Glutamatergic neuron (in vitro differentiated cells): Measurements from ENCODE around the gene DISP2. TPM values are rescaled to one million over a fixed set of nuclear protein-coding genes. Genes with fewer than 3 reads are reported as not detected.

Experiments used
- DNase-seq: peaks from one replicate; pipeline ENCODE4 v3.0.0; 2022
- H3K27ac Mint-ChIP-seq: one replicate; pipeline ENCODE4 v1.8.0; 2020; ENCODE audit warnings: mild to moderate bottlenecking, mixed read lengths, inconsistent platforms; ENCODE audit not compliant: unreplicated experiment
- H3K27me3 Mint-ChIP-seq: one replicate; pipeline ENCODE4 v1.8.0; 2020; ENCODE audit warnings: mild to moderate bottlenecking, moderate library complexity, mixed read lengths, inconsistent platforms; ENCODE audit not compliant: unreplicated experiment
- H3K36me3 Mint-ChIP-seq: one replicate; pipeline ENCODE4 v1.8.0; 2020; ENCODE audit warnings: mild to moderate bottlenecking, mixed read lengths, inconsistent platforms; ENCODE audit not compliant: unreplicated experiment
- H3K4me1 Mint-ChIP-seq: one replicate; pipeline ENCODE4 v1.8.0; 2020; ENCODE audit warnings: mild to moderate bottlenecking, low read depth, mixed read lengths, inconsistent platforms; ENCODE audit not compliant: unreplicated experiment
- H3K4me3 Mint-ChIP-seq: one replicate; pipeline ENCODE4 v1.8.0; 2020; ENCODE audit warnings: mild to moderate bottlenecking, mixed read lengths, inconsistent platforms; ENCODE audit not compliant: unreplicated experiment
- H3K9me3 Mint-ChIP-seq: one replicate; pipeline ENCODE4 v1.8.0; 2020; ENCODE audit warnings: mild to moderate bottlenecking, moderate library complexity, mixed read lengths, inconsistent platforms; ENCODE audit not compliant: unreplicated experiment
- total RNA-seq: library from RNA; stranded (reverse); fragmentation: NEBNext Ultra II Directional; extraction: Animal tissue kit (Norgen Biotek cat#: 25700); gene quantifications from one replicate; pipeline ENCODE4 v1.2.1, GENCODE V29; 2021; ENCODE audit not compliant: unreplicated experiment
- TF ChIP-seq, protein P1 (sequence below): fragments of 200-600 bp; sonication (generic); IDR thresholded peaks from one replicate; pipeline ENCODE4 v1.5.0; 2021; ENCODE audit not compliant: partially characterized antibody, unreplicated experiment

The DISP2 gene
- total RNA-seq, 1 donor from 2014 or later, result 44.3 TPM

DNA sequence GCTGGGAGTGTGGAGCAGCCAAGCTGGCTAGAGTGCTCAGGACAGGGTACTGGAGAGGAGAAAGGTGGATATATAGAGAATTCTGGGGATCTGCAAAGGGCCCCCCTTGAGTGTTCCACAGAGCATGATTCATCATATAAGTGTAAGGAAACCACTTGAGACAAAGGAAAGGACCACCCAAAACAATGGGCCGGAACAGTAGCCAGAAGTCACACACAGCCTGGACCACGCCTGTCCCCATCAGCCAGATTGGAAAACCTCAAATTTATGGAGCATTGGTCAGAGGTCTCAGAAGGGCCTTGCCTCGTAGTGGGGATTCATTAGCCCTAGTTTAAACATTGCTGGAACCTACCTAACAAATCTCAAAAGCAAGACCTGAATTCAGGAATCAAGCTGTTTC lies 19.6 kb downstream of the DISP2 start:
- Mint-ChIP-seq H3K27me3 (peaks cover under 1% of the 10 kb centered on the region), H3K27ac (no peak overlapping the region), H3K9me3 (peaks cover 3% of the 10 kb centered on the region), H3K36me3 (no peaks in the 10 kb centered on the region), H3K4me3 (no peak overlapping the region), H3K4me1 (peaks cover 3% of the 10 kb centered on the region)
- TF ChIP-seq, protein P1, sequence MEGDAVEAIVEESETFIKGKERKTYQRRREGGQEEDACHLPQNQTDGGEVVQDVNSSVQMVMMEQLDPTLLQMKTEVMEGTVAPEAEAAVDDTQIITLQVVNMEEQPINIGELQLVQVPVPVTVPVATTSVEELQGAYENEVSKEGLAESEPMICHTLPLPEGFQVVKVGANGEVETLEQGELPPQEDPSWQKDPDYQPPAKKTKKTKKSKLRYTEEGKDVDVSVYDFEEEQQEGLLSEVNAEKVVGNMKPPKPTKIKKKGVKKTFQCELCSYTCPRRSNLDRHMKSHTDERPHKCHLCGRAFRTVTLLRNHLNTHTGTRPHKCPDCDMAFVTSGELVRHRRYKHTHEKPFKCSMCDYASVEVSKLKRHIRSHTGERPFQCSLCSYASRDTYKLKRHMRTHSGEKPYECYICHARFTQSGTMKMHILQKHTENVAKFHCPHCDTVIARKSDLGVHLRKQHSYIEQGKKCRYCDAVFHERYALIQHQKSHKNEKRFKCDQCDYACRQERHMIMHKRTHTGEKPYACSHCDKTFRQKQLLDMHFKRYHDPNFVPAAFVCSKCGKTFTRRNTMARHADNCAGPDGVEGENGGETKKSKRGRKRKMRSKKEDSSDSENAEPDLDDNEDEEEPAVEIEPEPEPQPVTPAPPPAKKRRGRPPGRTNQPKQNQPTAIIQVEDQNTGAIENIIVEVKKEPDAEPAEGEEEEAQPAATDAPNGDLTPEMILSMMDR, result no peak
- DNase-seq, result no peak

DNA sequence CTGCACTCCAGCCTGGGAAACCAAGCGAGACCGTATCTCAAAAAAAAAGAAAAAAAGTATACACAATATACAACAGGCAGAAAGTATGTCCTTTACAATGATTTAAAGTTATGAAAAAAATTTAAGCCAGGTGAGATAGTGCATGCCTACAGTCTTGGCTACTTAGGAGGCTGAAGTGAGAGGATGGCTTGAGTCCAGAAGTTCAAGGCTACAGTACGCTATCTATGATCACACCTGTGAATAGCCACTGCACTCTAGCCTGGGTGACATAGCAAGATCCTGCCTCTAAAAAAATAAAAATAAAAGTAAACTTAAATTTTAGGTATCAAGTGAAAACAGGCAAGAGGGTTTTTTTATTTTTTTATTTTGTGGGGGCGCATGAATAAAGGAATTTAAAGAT lies 21.4 kb downstream of the DISP2 start:
- no peak for DNase-seq
- H3K36me3 Mint-ChIP-seq, result no peaks in the 10 kb centered on the region
- TF ChIP-seq, protein P1, result no peak
- H3K27me3 Mint-ChIP-seq, result peaks cover 3% of the 10 kb centered on the region
- H3K9me3 Mint-ChIP-seq, result peaks cover 3% of the 10 kb centered on the region
- no peak overlapping the region for H3K27ac Mint-ChIP-seq
- H3K4me1 Mint-ChIP-seq, result peaks cover 11% of the 10 kb centered on the region
- H3K4me3 Mint-ChIP-seq, result no peak overlapping the region

DNA sequence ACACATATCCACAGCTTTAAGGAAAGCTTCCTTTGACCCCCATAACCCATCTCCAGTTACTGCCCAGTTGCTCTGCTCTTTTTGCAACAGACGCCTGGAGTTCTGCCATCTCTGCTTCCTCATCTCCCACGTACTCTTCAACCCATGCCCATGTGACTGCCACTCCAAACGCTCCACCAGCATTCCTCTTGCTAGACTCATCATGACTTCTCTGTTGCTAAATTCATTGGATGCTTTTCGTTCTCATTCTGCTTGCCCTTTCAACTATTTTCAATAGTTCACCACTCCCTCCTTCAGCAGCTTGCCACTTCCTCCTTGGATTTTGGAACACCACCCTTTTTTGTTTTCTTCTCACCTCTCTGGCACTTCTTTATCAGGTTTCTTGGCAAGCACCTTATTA lies 21.8 kb downstream of the DISP2 start:
- Mint-ChIP-seq H3K9me3 (peaks cover 3% of the 10 kb centered on the region), H3K4me1 (peaks cover 12% of the 10 kb centered on the region), H3K4me3 (no peak overlapping the region), H3K27ac (no peak overlapping the region), H3K36me3 (no peaks in the 10 kb centered on the region), H3K27me3 (peaks cover 4% of the 10 kb centered on the region)
- TF ChIP-seq, protein P1, result no peak
- no peak for DNase-seq

DNA sequence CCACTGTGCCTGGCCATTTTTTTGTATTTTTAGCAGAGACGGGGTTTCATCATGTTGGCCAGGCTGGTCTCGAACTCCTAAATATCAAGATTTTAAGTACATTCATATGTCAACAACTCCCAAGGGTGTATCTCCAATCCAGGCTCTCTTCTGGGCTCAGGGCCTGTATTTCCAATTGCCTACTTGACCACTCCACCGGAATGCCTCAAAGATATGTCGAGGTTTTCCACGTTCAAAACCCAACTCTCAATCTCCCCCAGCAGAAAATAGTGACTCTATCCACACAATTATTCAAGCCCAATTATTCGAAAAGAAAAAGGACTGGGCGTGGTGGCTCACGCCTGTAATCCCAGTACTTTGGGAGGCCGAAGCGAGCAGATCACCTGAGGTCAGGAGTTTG lies 22.6 kb downstream of the DISP2 start:
- H3K9me3 Mint-ChIP-seq, result peaks cover 3% of the 10 kb centered on the region
- H3K27me3 Mint-ChIP-seq, result peaks cover 7% of the 10 kb centered on the region
- H3K36me3 Mint-ChIP-seq, result no peaks in the 10 kb centered on the region
- DNase-seq, result no peak
- H3K4me3 Mint-ChIP-seq, result no peak overlapping the region
- H3K4me1 Mint-ChIP-seq, result peaks cover 14% of the 10 kb centered on the region
- TF ChIP-seq, protein P1, result no peak
- H3K27ac Mint-ChIP-seq, result no peak overlapping the region

DNA sequence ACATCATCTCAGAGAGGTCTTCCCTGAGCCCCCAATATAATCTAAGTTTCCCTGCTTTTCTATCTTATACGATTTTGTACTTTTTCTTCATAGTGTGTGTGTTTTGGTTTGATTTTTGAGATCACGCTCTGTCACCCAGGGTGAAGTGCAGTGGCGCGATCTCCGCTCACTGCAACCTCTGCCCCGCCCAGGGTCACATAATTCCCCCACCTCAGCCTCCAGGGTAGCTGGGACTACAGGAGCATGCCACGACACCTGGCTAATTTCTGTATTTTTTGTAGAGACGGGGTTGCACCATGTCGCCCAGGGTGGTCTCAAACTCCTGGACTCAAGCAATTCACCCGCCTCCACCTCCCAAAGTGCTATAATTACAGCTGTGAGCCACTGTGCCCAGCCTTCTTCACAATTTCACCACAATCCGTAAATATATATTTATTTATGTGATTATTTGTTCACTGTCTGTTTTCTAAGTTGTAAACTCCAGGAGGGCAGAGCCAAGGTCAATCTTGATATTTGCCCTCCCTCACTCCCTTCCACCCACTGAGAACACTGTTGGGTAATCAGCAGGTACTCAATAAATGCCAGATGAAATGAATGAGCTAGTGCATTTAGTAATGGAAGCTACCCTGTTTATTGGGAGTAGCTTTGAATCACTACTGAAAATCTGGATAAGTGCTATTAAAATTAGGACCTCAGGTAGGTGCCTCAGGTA lies 24.0 kb downstream of the DISP2 start:
- Mint-ChIP-seq H3K27me3 (peaks cover 7% of the 10 kb centered on the region), H3K27ac (no peak overlapping the region), H3K4me1 (peaks cover 14% of the 10 kb centered on the region), H3K36me3 (no peaks in the 10 kb centered on the region), H3K4me3 (peak overlapping the region; percentile 90), H3K9me3 (peaks cover 3% of the 10 kb centered on the region)
- no peak for DNase-seq
- TF ChIP-seq, protein P1, result no peak
